ENCODE results near the gene THSD7B. TPM values are rescaled to one million over a fixed set of nuclear protein-coding genes. Genes with fewer than 3 reads are reported as not detected.

The THSD7B gene
- total RNA-seq, 4 donors from 2014 or later: 0.27 TPM; not detected in 3

DNA sequence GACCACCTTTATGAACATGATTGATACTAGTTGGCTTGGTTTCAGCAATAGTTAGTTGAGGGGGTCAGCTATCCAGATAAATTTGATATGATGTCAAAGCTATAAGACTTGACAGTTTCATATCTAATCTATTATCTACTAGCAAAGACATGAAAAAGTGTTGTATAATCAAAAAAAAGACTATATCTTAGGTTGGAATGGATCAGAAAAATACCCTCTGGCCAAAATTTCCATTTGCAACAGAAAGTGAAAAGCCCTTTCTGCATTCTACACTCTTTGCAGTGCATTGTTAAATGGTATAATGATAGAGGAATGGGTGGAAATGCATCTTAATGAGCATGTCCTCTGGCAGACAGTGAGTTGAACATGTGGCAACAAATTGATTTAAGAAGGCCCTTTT is 242.6 kb downstream of the THSD7B start:
- no peak overlapping the region for H3K4me3 ChIP-seq
- intact Hi-C loops (cut with DNase I; ENCODE audit: low total_unique reads): no loop called here
- in situ Hi-C loops (cut with MboI; ENCODE audit: low pct_ligation_motif_present in 1 of 4, low pct_unique_long_range_greater_than_20kb in 1 of 4, low sequenced_read_pairs in 3 of 4): no loop called here
- TF ChIP-seq EP300 (IDR thresholded peaks at IDR 0.05; ENCODE audit: low read depth) (no peak), POLR2AphosphoS5 (IDR thresholded peaks at IDR 0.05) (no peak), POLR2A (IDR thresholded peaks at IDR 0.05) (no peak)
- TF ChIP-seq, protein P1, sequence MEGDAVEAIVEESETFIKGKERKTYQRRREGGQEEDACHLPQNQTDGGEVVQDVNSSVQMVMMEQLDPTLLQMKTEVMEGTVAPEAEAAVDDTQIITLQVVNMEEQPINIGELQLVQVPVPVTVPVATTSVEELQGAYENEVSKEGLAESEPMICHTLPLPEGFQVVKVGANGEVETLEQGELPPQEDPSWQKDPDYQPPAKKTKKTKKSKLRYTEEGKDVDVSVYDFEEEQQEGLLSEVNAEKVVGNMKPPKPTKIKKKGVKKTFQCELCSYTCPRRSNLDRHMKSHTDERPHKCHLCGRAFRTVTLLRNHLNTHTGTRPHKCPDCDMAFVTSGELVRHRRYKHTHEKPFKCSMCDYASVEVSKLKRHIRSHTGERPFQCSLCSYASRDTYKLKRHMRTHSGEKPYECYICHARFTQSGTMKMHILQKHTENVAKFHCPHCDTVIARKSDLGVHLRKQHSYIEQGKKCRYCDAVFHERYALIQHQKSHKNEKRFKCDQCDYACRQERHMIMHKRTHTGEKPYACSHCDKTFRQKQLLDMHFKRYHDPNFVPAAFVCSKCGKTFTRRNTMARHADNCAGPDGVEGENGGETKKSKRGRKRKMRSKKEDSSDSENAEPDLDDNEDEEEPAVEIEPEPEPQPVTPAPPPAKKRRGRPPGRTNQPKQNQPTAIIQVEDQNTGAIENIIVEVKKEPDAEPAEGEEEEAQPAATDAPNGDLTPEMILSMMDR (IDR thresholded peaks at IDR 0.05): no peak
- DNase-seq: no peak
- H3K27me3 ChIP-seq: no peaks in the 10 kb centered on the region
- H3K4me1 ChIP-seq: no peaks in the 10 kb centered on the region
- no peak overlapping the region for H3K27ac ChIP-seq
- H3K9me3 ChIP-seq: no peaks in the 10 kb centered on the region
- H3K36me3 ChIP-seq: no peaks in the 10 kb centered on the region

DNA sequence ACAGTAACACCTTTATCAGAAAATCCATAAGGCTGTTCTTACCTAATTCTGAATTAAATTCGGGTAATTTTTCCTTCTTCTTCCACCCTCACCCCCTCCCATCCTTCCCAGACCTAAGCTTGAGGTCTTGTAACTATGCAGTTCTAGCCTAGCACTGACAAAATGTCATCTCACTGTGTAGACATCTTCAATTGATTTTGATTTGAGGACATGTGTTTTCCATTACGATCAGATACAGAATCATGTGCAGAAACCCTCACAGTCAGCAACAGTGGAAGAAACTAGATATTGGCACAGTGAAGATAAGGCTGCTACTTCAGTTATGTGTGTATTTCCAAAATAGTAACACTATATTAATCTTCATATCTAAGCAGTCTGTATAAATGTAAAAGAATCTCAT is 244.6 kb downstream of the THSD7B start:
- 72 to 75% methylated on average over 1 to 2 of the region's 2 CpGs for WGBS, 2 donors (ENCODE audit: low coverage in 1 of 2)
- H3K27me3 ChIP-seq: no peaks in the 10 kb centered on the region
- no peak overlapping the region for H3K27ac ChIP-seq
- no peaks in the 10 kb centered on the region for H3K4me1 ChIP-seq
- no peaks in the 10 kb centered on the region for H3K9me3 ChIP-seq
- in situ Hi-C loops (cut with MboI; ENCODE audit: low pct_ligation_motif_present in 1 of 4, low pct_unique_long_range_greater_than_20kb in 1 of 4, low sequenced_read_pairs in 3 of 4) (no loop called here), intact Hi-C loops (cut with DNase I; ENCODE audit: low total_unique reads) (no loop called here)
- no peak for DNase-seq
- no peaks in the 10 kb centered on the region for H3K36me3 ChIP-seq
- TF ChIP-seq, protein P1 (IDR thresholded peaks at IDR 0.05): no peak
- TF ChIP-seq EP300 (IDR thresholded peaks at IDR 0.05; ENCODE audit: low read depth): no peak
- no peak for TF ChIP-seq POLR2AphosphoS5 (IDR thresholded peaks at IDR 0.05)
- no peak for TF ChIP-seq POLR2A (IDR thresholded peaks at IDR 0.05)
- H3K4me3 ChIP-seq: no peak overlapping the region

DNA sequence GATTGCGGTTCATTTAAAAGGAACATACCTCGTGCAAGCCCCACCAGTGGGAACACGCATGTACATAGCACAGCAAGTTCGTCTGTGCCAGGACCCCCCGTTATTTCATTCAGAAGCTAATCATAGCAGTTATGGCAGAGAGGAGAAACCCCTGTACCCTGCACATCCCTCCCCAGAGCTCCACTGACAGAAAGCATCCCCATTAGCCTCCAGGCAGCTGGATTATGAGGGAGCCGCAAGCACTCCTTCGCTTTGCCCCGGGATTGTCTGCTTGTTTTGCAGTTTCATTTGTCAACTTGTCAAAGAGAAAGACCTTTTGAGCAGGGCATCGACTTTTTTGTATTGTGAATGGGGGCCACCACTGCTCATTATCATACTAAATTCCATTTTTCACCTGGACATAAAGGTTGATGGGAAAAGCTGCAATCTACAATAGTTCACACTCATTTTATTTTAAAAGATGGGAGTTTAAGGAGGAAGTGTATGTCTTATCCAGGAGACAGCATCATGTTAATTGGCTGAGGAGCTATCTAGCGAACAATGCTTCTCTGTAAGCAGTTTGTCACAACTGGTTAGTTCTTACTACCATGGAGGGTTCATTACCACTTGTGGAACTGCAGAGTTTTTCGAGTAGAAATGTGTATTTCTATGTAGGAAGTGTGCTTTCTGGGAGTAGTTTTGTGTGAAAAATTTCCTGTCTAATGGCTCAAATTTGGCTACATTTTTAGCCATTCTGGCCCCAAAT is 255.3 kb downstream of the THSD7B start:
- 76 to 89% methylated on average over 11 of the region's 11 CpGs for whole genome bisulfite sequencing, 2 donors (ENCODE audit: low coverage in 1 of 2)

DNA sequence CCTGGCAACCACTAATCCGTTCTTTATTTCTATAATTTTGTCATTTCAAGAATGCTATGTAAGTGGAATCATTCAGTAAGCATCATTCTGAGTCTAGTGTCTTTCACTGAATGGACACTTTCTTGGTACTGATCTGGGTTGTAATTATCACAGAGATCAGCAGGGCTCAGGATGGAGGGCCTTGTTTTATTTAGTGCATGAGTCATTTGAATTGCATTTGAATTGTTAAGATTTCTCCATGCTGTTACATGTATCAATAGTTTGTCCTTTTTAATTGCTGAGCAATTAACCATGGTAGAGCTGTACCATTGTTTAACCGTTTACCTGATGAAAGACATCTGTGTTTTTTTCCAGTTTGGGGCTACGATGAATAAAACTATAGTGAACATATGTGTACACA is 256.4 kb downstream of the THSD7B start:
- no peaks in the 10 kb centered on the region for H3K4me1 ChIP-seq
- no peaks in the 10 kb centered on the region for H3K36me3 ChIP-seq
- no peak for DNase-seq
- no peak for TF ChIP-seq POLR2AphosphoS5 (IDR thresholded peaks at IDR 0.05)
- TF ChIP-seq, protein P1 (IDR thresholded peaks at IDR 0.05): no peak
- no peak for TF ChIP-seq EP300 (IDR thresholded peaks at IDR 0.05; ENCODE audit: low read depth)
- TF ChIP-seq POLR2A (IDR thresholded peaks at IDR 0.05): no peak
- no peak overlapping the region for H3K4me3 ChIP-seq
- WGBS, 2 donors (ENCODE audit: low coverage in 1 of 2): 64 to 66% methylated on average over 3 of the region's 3 CpGs
- in situ Hi-C loops (cut with MboI; ENCODE audit: low pct_ligation_motif_present in 1 of 4, low pct_unique_long_range_greater_than_20kb in 1 of 4, low sequenced_read_pairs in 3 of 4): no loop called here
- H3K27me3 ChIP-seq: no peaks in the 10 kb centered on the region
- H3K27ac ChIP-seq: no peak overlapping the region
- no peaks in the 10 kb centered on the region for H3K9me3 ChIP-seq
- intact Hi-C loops (cut with DNase I; ENCODE audit: low total_unique reads): no loop called here

More for the DNA sequence above, 255.3 kb downstream of the THSD7B start:
- in situ Hi-C loops (cut with MboI; ENCODE audit: low pct_ligation_motif_present in 1 of 4, low pct_unique_long_range_greater_than_20kb in 1 of 4, low sequenced_read_pairs in 3 of 4): no loop called here
- Histone ChIP-seq H3K4me3 (no peak overlapping the region), H3K36me3 (no peaks in the 10 kb centered on the region), H3K27ac (no peak overlapping the region), H3K4me1 (no peaks in the 10 kb centered on the region), H3K9me3 (no peaks in the 10 kb centered on the region), H3K27me3 (no peaks in the 10 kb centered on the region)
- DNase-seq: no peak
- intact Hi-C loops (cut with DNase I; ENCODE audit: low total_unique reads): no loop called here
- TF ChIP-seq POLR2AphosphoS5 (IDR thresholded peaks at IDR 0.05) (no peak), POLR2A (IDR thresholded peaks at IDR 0.05) (no peak), EP300 (IDR thresholded peaks at IDR 0.05; ENCODE audit: low read depth) (no peak)
- TF ChIP-seq, protein P1 (IDR thresholded peaks at IDR 0.05): no peak
